HCT116 (cell line): ENCODE measurements around the gene ALDH6A1.

ENCODE experiments used
- POLR2A ChIP-seq: IDR thresholded peaks from 2 replicates; pipeline ENCODE4 v1.7.0; 2011; ENCODE audit warnings: borderline replicate concordance; ENCODE audit not compliant: insufficient read depth, insufficient read length; ENCODE audit errors: extremely low read depth
- TF ChIP-seq, protein P1 (sequence below): IDR thresholded peaks from 2 replicates; pipeline ENCODE4 v1.6.1; 2012
- TF ChIP-seq, protein P2 (sequence below), 3 experiments: fragments of 200-600 bp in 1 of 3; sonication (generic) in 1 of 3; IDR thresholded peaks in 2 of 3; conservative IDR thresholded peaks in 1 of 3; 2 replicates each; pipeline ENCODE4 v1.5.1; 2012 to 2017; ENCODE audit warnings: low read depth in 2 of 3, low read length in 2 of 3, antibody characterized with exemption in 1 of 3, borderline replicate concordance in 1 of 3, control low read depth in 1 of 3, mild to moderate bottlenecking in 1 of 3, mixed read lengths in 1 of 3, mixed run types in 1 of 3, moderate library complexity in 1 of 3; ENCODE audit not compliant: insufficient read depth in 1 of 3

DNA sequence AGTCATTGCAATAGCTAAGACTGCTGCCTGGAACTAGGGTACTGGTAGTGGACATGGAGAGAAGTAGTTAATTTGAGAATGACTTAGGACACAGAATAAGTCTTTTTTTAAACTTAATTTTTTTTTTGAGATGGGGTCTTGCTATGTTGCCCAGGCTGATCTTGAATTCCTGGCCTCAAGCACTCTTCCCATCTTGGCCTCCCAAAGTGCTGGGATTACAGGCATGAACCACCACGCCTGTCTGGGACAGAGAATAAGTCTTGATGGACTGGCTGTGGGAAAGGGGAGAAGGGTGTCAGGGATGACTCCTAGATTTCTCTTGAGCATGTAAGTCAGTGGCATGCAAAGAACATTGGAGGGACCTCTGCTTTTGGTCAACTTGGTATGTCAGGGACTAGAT, 43.4 kb upstream of the ALDH6A1 start:
- TF ChIP-seq POLR2A, result no peak
- TF ChIP-seq, protein P1, sequence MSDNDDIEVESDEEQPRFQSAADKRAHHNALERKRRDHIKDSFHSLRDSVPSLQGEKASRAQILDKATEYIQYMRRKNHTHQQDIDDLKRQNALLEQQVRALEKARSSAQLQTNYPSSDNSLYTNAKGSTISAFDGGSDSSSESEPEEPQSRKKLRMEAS, result no peak
- TF ChIP-seq, protein P2, sequence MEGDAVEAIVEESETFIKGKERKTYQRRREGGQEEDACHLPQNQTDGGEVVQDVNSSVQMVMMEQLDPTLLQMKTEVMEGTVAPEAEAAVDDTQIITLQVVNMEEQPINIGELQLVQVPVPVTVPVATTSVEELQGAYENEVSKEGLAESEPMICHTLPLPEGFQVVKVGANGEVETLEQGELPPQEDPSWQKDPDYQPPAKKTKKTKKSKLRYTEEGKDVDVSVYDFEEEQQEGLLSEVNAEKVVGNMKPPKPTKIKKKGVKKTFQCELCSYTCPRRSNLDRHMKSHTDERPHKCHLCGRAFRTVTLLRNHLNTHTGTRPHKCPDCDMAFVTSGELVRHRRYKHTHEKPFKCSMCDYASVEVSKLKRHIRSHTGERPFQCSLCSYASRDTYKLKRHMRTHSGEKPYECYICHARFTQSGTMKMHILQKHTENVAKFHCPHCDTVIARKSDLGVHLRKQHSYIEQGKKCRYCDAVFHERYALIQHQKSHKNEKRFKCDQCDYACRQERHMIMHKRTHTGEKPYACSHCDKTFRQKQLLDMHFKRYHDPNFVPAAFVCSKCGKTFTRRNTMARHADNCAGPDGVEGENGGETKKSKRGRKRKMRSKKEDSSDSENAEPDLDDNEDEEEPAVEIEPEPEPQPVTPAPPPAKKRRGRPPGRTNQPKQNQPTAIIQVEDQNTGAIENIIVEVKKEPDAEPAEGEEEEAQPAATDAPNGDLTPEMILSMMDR (IDR thresholded peaks at IDR 0.05 in 2 of 3, conservative IDR thresholded peaks at IDR 0.05 in 1 of 3; ENCODE audit: borderline replicate concordance in 1 of 3, insufficient read depth in 1 of 3, low read depth in 2 of 3, low read length in 2 of 3), result no peak
